ENCODE results near the gene MSANTD3. TPM values are rescaled to one million over a fixed set of nuclear protein-coding genes. Genes with fewer than 3 reads are reported as not detected.

Gene MSANTD3
- total and polyA plus RNA-seq, 9 donors = 8.1 to 16.1 (median 14.7) TPM

DNA sequence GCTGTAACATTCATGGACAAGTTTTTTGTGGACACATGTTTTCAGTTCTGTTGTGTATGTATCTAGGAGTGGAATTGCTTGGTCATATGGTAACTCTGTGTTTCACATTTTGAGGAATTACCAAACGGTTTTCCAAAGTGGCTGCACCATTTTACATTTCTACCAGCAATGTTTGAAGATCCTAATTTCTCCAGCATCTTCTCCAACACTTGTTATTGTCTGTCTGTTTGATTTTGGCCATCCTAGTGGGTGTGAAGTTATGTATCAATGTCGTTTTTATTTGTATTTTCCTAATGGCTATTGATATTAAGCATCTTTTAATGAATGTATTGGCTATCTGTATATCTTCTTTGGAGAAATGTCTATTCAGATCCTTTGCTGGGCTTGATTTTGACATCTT, 52.9 kb downstream of the MSANTD3 start:
- Histone ChIP-seq H3K4me1 (ENCODE audit: insufficient read depth) (no peaks in the 10 kb centered on the region), H3K4me3 (no peak overlapping the region), H3K9me3 (no peaks in the 10 kb centered on the region), H3K27me3 (no peaks in the 10 kb centered on the region), H3K36me3 (no peaks in the 10 kb centered on the region), H3K27ac (no peak overlapping the region)
- no peak for TF ChIP-seq POLR2A (IDR thresholded peaks at IDR 0.05)
- TF ChIP-seq EP300 (IDR thresholded peaks at IDR 0.05) = no peak
- TF ChIP-seq, protein P1, sequence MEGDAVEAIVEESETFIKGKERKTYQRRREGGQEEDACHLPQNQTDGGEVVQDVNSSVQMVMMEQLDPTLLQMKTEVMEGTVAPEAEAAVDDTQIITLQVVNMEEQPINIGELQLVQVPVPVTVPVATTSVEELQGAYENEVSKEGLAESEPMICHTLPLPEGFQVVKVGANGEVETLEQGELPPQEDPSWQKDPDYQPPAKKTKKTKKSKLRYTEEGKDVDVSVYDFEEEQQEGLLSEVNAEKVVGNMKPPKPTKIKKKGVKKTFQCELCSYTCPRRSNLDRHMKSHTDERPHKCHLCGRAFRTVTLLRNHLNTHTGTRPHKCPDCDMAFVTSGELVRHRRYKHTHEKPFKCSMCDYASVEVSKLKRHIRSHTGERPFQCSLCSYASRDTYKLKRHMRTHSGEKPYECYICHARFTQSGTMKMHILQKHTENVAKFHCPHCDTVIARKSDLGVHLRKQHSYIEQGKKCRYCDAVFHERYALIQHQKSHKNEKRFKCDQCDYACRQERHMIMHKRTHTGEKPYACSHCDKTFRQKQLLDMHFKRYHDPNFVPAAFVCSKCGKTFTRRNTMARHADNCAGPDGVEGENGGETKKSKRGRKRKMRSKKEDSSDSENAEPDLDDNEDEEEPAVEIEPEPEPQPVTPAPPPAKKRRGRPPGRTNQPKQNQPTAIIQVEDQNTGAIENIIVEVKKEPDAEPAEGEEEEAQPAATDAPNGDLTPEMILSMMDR (IDR thresholded peaks at IDR 0.05) = no peak
- intact Hi-C loops (cut with DNase I) = no loop called here
- 88 to 93% (median 91%) methylated on average over 2 of the region's 2 CpGs for WGBS, 3 donors
- DNase-seq = no peak

DNA sequence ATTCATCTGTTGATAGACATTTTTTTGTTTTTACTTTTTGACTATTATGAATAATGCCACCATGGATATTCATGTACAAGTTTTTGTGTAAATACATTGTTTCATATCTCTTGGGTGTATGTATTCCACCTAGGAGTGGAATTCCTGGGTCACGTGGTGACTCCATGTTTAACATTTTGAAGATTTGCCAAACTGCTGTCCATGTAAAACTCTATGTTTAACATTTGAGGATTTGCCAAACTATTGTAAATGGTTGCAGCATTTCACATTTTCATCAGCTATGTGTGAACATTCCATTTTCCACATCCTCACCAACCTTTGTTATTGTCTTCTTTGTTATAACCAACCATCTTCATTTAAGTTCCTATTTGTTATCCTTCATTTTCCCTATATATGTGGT, 58.3 kb downstream of the MSANTD3 start:
- no peaks in the 10 kb centered on the region for H3K36me3 ChIP-seq
- DNase-seq = no peak
- no peaks in the 10 kb centered on the region for H3K27me3 ChIP-seq
- intact Hi-C loops (cut with DNase I) = no loop called here
- 82 to 87% (median 83%) methylated on average over 1 of the region's 1 CpG for WGBS, 3 donors
- TF ChIP-seq POLR2A (IDR thresholded peaks at IDR 0.05) = no peak
- TF ChIP-seq EP300 (IDR thresholded peaks at IDR 0.05) = no peak
- TF ChIP-seq, protein P1 (IDR thresholded peaks at IDR 0.05) = no peak
- no peak overlapping the region for H3K27ac ChIP-seq
- no peak overlapping the region for H3K4me3 ChIP-seq
- no peaks in the 10 kb centered on the region for H3K4me1 ChIP-seq (ENCODE audit: insufficient read depth)
- no peaks in the 10 kb centered on the region for H3K9me3 ChIP-seq

DNA sequence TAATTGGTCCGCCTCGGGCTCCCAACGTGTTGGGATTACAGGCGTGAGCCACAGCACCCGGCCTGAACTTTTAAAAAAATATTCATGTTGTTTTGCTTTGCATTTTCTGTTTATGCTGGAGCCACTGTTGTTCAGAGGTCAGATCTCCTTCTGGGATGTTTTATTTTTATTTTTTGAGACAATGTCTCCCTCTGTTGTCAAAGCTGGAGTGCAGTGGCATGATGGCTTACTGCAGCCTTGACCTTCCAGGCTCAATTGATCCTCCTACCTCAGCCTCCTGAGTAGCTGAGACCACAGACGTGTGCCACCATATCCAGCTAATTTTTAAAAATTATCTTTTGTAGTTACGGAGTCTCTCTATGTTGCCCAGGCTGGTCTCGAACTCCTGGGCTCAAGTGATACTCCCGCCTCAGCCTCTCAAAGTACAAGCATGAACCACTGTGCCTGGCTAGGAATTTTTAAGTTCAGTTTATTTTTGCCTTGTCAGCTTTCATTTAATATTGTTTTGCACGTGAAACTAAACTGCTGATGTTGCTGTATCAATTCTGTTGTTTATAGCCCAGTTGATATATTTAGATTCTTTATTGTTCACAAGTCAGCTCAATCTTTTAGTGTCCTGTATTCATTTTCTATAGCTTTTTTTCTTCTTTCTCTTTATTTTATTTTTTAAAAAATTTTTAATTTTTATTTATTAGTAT, 59.7 kb downstream of the MSANTD3 start:
- intact Hi-C loops (cut with DNase I) = no loop called here

DNA sequence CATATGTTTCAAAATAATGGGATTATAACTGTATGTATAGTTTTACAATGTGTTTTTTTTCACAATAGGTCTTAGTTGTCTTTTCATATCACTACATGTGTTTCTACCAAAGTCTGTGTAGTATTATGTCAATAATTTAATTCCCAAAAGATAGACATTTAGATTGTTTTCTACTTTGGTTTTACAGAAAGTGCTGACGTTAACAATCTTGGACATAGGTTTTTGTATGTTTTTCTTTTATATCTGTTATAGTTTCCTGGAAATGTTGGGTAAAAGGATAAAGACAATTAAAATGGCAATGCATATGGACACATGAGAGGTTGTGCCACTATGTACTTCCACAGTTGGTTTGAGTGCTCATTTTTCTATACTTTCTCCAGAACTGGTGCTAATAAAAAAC, 61.2 kb downstream of the MSANTD3 start:
- Histone ChIP-seq H3K4me1 (ENCODE audit: insufficient read depth) (no peaks in the 10 kb centered on the region), H3K27me3 (no peaks in the 10 kb centered on the region), H3K27ac (no peak overlapping the region), H3K4me3 (no peak overlapping the region), H3K9me3 (no peaks in the 10 kb centered on the region), H3K36me3 (no peaks in the 10 kb centered on the region)
- TF ChIP-seq, protein P1 (IDR thresholded peaks at IDR 0.05) = no peak
- TF ChIP-seq POLR2A (IDR thresholded peaks at IDR 0.05) (no peak), EP300 (IDR thresholded peaks at IDR 0.05) (no peak)
- no peak for DNase-seq
- intact Hi-C loops (cut with DNase I) = no loop called here
- 81 to 100% (median 88%) methylated on average over 1 of the region's 1 CpG for WGBS, 3 donors

More for the DNA sequence above, 59.7 kb downstream of the MSANTD3 start:
- no peak overlapping the region for H3K27ac ChIP-seq
- no peaks in the 10 kb centered on the region for H3K27me3 ChIP-seq
- TF ChIP-seq POLR2A (IDR thresholded peaks at IDR 0.05) (no peak), EP300 (IDR thresholded peaks at IDR 0.05) (no peak)
- TF ChIP-seq, protein P1 (IDR thresholded peaks at IDR 0.05) = no peak
- no peaks in the 10 kb centered on the region for H3K9me3 ChIP-seq
- no peak for DNase-seq
- no peaks in the 10 kb centered on the region for H3K4me1 ChIP-seq (ENCODE audit: insufficient read depth)
- H3K36me3 ChIP-seq = no peaks in the 10 kb centered on the region
- 70 to 88% (median 74%) methylated on average over 10 of the region's 10 CpGs for WGBS, 3 donors
- H3K4me3 ChIP-seq = no peak overlapping the region

Data from ovary (tissue), 9 donors.